HG03520 (cell line): ENCODE results near the gene C6orf62.
"Not testable (repeated sequence)": the region's sequence is repeated elsewhere in the genome, so short reads cannot be mapped to it uniquely, and the experiment has no call there.

Experiments
- ATAC-seq: cut with Tn5 transposase; IDR thresholded peaks from one replicate; pipeline ENCODE4 v1.9.1; 2021; ENCODE audit warnings: mild to moderate bottlenecking, moderate library complexity; ENCODE audit not compliant: unreplicated experiment

Gene C6orf62

GRCh38 chr6:24719125-24719971 is at the start of gene C6orf62:
Gene C6orf62 (minus strand): TSS chr6:24719154. CDS start chr6:24718668, 486 bp downstream.
- no peak for ATAC-seq

- no peak for ATAC-seq
Observed at GRCh38 chr6:24768361-24768760, 49.4 kb upstream of the C6orf62 start.

GRCh38 chr6:24766680-24767462 is 47.9 kb upstream of the C6orf62 start:
- no peak for ATAC-seq

- ATAC-seq, result not testable (repeated sequence)
Observed at GRCh38 chr6:24765968-24766367, 47.0 kb upstream of the C6orf62 start.

GRCh38 chr6:24764833-24765828 is 46.2 kb upstream of the C6orf62 start:
- ATAC-seq, result not testable (repeated sequence)

- no peak for ATAC-seq
Observed at GRCh38 chr6:24763578-24763977, 44.6 kb upstream of the C6orf62 start.

- ATAC-seq, result no peak
Observed at GRCh38 chr6:24761851-24762250, 42.9 kb upstream of the C6orf62 start.

- ATAC-seq, result no peak
Observed at GRCh38 chr6:24761193-24761835, 42.4 kb upstream of the C6orf62 start.

- no peak for ATAC-seq
Observed at GRCh38 chr6:24760210-24760609, 41.3 kb upstream of the C6orf62 start.

- ATAC-seq, result no peak
Observed at GRCh38 chr6:24759718-24760117, 40.8 kb upstream of the C6orf62 start.

- ATAC-seq, result no peak
Observed at GRCh38 chr6:24757611-24758010, 38.7 kb upstream of the C6orf62 start.

- no peak for ATAC-seq
Observed at GRCh38 chr6:24755279-24755678, 36.3 kb upstream of the C6orf62 start.

- ATAC-seq, result not testable (repeated sequence)
Observed at GRCh38 chr6:24754378-24754777, 35.4 kb upstream of the C6orf62 start.

- ATAC-seq, result no peak
Observed at GRCh38 chr6:24753545-24753944, 34.6 kb upstream of the C6orf62 start.

- no peak for ATAC-seq
Observed at GRCh38 chr6:24752917-24753492, 34.1 kb upstream of the C6orf62 start.

- no peak for ATAC-seq
Observed at GRCh38 chr6:24752503-24752902, 33.5 kb upstream of the C6orf62 start.

- not testable (repeated sequence) for ATAC-seq
Observed at GRCh38 chr6:24750878-24751277, 31.9 kb upstream of the C6orf62 start.

- ATAC-seq, result no peak
Observed at GRCh38 chr6:24749297-24749696, 30.3 kb upstream of the C6orf62 start.

GRCh38 chr6:24744911-24745310 is 26.0 kb upstream of the C6orf62 start:
- ATAC-seq, result no peak

GRCh38 chr6:24743944-24744335 is 25.0 kb upstream of the C6orf62 start:
- no peak for ATAC-seq
